GM21360 (cell line): ENCODE results near the gene ASGR2.
"Not testable (repeated sequence)": the region's sequence is repeated elsewhere in the genome, so short reads cannot be mapped to it uniquely, and the experiment has no call there.

Source experiments
- ATAC-seq: cut with Tn5 transposase; IDR thresholded peaks from one replicate; pipeline ENCODE4 v1.9.1; 2021; ENCODE audit warnings: mild to moderate bottlenecking, moderate library complexity; ENCODE audit not compliant: unreplicated experiment

The ASGR2 gene

DNA sequence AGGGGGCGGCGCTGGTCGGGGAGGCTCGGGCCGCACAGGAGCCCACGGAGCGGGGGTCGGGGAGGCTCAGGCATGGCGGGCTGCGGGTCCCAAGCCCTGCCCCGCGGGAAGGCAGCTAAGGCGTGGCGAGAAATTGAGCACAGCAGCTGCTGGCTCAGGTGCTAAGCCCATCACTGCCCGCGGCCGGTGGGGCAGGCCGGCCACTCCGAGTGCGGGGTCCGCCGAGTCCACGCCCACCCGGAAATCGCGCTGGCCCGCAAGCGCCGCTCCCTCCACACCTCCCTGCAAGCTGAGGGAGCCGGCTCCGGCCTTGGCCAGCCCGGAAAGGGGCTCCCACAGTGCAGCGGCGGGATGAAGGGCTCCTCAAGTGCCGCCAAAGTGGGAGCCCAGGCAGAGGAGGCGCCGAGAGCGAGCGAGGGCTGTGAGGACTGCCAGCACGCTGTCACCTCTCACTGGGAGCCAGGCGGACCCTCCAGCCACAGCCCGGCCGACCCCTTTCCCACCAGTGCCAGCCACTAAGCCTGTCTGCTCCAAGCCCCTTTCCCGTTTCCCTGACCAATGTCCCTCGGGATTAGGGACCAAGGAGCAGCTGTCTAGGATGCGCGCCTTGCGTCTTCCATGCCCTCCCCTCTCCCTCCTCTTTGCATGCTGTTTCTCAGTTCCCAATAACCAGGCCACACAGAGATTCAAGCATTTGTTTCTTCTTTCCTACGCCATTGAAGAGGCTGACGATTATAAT, 13.8 kb downstream of the ASGR2 start:
- not testable (repeated sequence) for ATAC-seq

DNA sequence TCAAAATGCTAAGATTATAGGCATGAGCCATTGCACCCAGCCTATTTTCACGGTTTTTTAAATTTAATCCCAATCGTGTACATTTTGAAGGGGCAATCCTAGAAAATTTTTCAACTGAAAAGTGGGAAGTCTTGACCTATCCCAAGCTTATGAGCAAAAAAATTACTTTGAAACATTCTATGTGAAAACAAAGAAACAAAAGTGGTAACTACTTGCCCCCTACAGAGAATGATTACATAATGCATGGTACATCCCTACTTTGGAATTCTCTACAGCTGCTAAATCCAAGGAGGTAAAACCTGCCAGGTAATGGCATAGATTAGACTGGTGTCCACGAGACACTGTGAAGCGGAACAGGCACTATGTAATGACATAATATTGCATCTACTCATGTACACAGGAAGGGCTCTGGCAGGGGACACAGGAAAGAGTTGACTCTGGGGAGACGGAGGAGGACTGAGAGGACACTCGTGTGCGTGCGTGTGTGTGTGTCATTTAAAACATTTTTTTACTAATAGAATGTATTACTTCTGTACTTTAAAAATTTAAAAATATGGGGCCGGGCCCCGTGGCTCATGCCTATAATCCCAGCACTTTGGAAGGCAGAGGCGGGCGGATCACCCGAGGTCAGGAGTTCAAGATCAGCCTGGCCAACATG, 15.7 kb downstream of the ASGR2 start:
- ATAC-seq: no peak

DNA sequence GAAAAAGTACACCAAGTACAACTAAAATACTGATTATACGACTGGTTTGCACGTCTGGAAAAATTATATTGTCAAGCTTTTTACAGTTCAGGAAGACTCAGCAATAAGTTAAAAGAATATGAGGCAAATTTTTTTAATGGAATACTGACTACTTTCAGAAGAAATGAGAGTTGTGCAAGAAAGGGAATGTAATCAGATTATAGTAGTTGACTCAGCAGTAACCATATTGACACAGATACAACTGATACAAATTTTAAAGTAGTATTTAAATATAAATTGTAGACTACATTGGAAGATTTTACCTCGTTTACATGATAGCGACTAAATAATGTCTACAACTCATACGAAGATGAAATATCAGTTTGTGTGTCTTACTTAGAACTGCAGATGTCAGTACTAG, 16.7 kb downstream of the ASGR2 start:
- ATAC-seq: no peak

DNA sequence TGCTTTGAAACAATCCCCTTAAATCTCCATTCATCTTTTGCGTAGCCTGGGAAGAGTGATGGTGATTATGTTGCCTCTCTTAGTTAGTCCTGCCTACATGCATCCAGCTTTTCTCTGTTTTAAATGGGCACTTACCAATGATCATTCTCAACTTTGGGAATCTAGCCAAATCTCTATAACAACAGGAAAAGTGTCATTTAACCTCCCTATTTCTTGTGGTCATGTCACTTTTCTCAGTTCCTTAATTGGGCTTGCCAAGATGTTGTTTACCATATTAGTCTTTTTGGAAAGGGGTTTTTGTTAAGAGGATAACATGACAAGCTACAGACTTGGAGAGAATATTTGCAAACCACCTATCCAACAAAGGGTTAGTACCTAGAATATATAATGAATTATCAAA, 19.0 kb downstream of the ASGR2 start:
- no peak for ATAC-seq

- ATAC-seq: no peak
Measured at GRCh38 chr17:7094652-7095019, 20.0 kb downstream of the ASGR2 start.

DNA sequence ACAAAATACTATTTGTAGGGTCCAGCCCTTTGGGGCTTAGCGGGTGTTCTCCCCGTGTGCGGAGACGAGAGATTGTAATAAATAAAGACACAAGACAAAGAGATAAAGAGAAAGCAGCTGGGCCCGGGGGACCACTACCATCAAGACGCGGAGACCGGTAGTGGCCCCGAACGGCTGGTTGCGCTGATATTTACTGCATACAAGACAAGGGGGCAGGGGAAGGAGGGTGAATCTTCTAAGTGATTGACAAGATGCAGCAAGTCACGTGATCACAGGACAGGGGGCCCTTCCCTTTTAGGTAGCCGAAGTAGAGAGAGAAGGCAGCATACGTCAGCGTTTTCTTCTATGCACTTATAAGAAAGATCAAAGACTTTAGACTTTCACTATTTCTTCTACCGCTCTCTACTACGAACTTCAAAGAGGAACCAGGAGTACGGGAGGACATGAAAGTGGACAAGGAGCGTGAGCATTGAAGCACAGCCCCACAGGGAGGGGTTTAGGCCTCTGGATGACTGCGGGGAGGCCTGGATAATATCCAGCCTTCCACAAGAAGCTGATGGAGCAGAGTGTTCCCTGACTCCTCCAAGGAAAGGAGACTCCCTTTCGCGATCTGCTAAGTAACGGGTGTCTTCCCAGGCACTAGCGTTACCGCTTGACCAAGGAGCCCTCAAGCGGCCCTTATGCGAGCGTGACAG, 23.2 kb downstream of the ASGR2 start:
- ATAC-seq: not testable (repeated sequence)

GRCh38 chr17:7089570-7089969, 25.1 kb downstream of the ASGR2 start:
- ATAC-seq: not testable (repeated sequence)

DNA sequence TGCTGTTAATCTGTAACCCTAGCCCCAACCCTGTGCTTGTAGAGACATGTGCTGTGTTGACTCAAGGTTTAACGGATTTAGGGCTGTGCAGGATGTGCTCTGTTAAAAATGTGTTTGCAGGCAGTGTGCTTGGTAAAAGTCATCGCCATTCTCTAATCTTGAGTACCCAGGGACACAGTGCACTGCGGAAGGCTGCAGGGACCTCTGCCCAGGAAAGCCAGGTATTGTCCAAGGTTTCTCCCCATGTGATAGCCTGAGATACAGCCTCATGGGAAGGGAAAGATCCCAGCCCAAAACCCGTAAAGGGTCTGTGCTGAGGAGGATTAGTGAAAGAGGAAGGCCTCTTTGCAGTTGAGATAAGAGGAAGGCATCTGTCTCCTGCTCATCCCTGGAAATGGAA, 26.2 kb downstream of the ASGR2 start:
- not testable (repeated sequence) for ATAC-seq

- no peak for ATAC-seq
Measured at GRCh38 chr17:7084088-7084487, 30.5 kb downstream of the ASGR2 start.

DNA sequence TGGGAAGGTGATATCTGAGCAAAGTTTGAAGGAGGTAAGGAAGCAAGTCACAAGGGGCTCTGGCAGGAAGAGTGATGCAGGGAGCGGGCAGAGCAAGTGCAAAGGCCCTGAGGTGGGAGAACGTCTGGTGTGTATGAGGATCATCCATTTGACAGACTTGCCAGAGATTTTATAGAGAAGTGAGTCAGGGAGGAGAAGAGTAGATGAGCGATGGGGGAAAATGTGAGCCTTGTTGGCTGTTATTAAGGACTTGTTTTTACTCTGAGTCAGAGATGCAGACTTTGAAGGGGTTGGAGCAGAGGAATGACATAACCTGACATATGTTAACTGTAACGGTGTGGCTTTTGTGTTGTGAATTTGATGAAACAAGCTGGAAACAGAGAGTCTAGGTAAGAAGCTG, 31.0 kb downstream of the ASGR2 start:
- no peak for ATAC-seq

- no peak for ATAC-seq
Measured at GRCh38 chr17:7081341-7082062, 33.1 kb downstream of the ASGR2 start.

- no peak for ATAC-seq
Measured at GRCh38 chr17:7080456-7081041, 34.1 kb downstream of the ASGR2 start.

GRCh38 chr17:7079581-7080455, 34.8 kb downstream of the ASGR2 start, which contains the start of gene CLEC10A:
Gene CLEC10A, minus strand, starts transcription at chr17:7080251. Its CDS starts 1,439 bp downstream, at chr17:7078812.
- ATAC-seq: no peak

GRCh38 chr17:7078711-7079110, 35.9 kb downstream of the ASGR2 start:
- no peak for ATAC-seq

GRCh38 chr17:7077911-7078546, 36.6 kb downstream of the ASGR2 start:
- no peak for ATAC-seq

DNA sequence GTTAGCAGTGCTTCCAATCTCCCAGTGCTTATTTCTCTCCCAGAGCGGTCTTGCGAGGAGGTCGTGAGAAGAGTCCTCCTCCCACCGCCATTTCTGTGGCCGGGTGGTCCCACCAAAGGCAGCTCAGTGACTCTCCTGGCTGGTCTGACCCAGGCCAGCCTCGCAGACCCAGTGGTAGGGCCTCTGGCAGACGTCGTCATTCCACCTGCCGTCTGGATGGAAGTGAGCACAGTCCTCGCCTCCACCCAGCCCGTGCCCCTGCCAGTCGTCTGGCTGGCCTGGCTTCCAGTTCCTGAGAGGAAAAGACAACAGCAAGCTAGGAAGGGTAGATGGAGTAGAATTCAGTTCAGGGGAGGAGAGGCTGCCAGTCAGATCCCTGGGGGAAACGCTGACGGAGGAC, 39.7 kb downstream of the ASGR2 start:
- no peak for ATAC-seq

DNA sequence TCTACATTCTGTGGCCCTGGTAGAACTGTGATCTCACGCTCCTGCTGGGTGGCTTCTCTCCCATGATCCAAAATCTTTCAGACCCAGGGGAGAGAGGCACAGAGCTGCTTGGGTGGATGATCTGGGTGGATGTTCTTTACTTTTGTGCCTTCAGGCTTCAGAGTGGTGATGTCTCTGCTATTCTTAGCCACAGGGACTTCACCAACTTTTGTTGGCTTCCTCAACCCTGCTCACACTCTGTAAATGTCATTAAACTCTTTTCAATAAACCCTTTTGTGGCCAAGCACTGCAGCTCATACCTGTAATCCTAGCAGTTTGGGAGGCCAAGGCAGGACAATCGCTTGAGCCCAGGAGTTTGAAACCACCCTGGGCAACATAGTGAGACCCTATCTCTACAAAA, 42.2 kb downstream of the ASGR2 start:
- ATAC-seq: no peak

DNA sequence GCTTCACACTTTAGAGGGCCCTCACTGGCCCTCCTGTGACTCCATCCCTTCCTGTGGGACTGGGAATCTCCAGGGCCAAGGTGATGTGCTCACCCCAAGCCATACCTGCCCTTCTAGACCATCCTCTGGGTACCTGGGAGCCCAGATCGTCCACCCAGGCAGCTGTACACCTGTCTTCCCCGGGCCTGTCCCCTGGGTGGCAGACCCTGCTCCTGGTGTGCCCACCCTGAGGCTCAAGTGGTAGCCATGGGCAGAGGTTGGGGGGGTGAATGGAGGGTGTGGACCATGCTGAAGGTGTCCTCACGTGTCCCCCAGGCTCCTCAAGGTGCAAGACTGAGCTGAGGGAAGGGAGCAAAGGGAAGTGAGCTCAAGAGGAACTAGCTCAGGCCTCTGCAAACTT, 43.9 kb downstream of the ASGR2 start:
- ATAC-seq: no peak

GRCh38 chr17:7068268-7068667, 46.4 kb downstream of the ASGR2 start:
- ATAC-seq: no peak
